Fibroblast of the aortic adventitia (primary cell): Measurements from ENCODE around the gene PIGN. TPM values are rescaled to one million over a fixed set of nuclear protein-coding genes. Genes with fewer than 3 reads are reported as not detected.

ENCODE experiments used
- DNase-seq: peaks from one replicate; pipeline ENCODE4 v3.0.0-alpha.2; 2010; ENCODE audit warnings: low read depth
- H3K4me3 ChIP-seq: 2 replicates; pipeline ENCODE4 v1.5.1; 2011; ENCODE audit warnings: low read depth, mild to moderate bottlenecking, control low read depth, low read length, moderate library complexity
- CTCF ChIP-seq: IDR thresholded peaks from 2 replicates; pipeline ENCODE4 v1.5.1; 2011; ENCODE audit warnings: mild to moderate bottlenecking, low read length, control low read depth, inconsistent platforms; ENCODE audit not compliant: insufficient read depth
- total RNA-seq: library from RNA; depleted of rRNA; stranded (reverse); fragments of >200 nt; gene quantifications from 2 replicates; pipeline ENCODE4 v1.2.3, GENCODE V29; 2012; ENCODE audit warnings: low replicate concordance

The PIGN gene
- total RNA-seq, 1 donor = 44.8 TPM

DNA sequence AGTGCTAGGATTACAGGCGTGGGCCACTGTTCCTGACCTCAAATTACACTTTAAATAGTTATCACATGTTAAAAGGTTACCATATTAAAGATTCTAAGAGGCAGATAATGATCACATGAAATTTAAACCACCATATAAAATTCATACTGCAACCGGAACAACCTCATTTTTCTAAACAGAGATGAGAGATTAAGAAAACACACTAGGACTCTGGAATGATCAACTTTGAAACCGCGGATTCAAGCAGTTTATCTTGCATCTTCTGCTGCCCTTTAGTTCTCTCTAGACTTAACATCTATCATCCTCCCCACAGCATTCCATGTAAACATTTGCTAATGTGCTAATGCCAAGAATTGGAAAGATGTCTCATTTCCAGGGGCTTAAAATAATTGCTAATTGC lies 115.8 kb downstream of the PIGN start:
- H3K4me3 ChIP-seq = no peak overlapping the region
- DNase-seq = no peak
- no peak for TF ChIP-seq CTCF

DNA sequence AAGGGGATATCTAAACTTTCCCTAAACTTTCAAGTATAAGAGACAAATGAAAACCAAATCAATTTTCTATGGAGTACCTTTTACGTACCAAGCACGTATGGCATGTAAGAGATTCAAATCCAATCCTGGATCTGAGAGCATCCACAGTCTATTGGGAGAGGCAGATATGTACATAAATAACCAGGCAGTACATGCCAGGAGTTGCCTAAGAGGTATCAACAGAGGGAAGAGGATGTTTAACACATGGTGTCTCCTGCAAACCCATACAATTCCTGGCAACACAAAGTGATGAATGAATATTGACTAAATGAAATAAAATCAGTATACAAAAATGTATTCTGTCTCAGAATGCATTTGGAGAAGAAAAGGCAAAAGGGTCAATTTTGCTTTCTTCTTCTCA lies 116.6 kb downstream of the PIGN start:
- H3K4me3 ChIP-seq = no peak overlapping the region
- no peak for TF ChIP-seq CTCF
- DNase-seq = no peak

GRCh38 chr18:62069556-62069955 lies 117.3 kb downstream of the PIGN start:
- no peak for DNase-seq
- TF ChIP-seq CTCF = no peak
- H3K4me3 ChIP-seq = no peak overlapping the region

DNA sequence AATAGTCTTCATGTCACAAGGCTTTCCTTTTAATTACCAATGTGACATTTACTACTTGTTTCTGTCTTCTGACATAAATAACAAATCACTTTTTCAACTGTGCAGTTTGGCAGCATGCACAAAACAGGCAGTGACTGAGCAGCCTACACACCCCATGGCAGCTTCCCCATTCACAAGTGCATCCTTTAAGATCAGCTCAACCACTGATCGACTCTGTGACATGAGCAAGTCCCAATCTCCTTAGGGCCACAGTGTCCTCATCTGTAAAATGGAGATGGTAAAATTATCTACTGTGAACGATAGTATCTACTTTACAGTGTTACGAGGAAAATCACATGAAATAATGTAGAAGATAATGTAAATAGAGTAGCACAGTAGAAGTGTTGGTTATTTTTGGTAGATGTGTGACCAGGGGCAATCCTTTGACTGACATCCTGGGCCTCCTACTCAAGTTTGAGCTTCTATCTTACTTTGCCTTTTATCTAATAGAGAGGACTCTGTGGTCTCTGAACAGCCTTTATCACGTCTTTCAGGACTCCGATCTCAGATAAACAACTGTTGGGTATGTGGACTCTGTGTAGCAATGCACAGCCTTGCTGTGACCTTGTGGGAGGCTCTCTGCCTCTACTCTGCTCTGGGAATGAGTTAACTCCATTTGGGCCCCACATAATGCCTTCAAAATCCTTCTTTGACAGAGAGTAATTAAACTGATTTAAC lies 120.6 kb downstream of the PIGN start:
- DNase-seq = no peak
- TF ChIP-seq CTCF = no peak
- no peak overlapping the region for H3K4me3 ChIP-seq

DNA sequence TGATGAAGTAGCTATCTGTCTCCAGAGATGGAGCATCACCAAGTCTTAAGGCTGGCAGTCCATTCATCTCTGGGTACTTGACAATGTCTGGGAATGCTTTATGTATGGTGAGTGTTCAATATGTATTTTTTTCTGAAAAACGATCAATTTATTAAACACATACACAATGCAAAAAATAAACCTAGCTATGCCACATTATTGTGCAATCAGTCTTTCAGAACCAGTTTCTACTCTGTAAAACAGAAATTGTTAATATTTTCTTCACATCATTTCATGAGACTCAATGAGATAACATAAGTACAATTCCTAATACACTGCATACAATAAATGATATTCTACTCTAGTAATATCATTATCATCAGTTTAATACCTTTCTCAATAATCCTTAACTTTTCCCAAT lies 122.5 kb downstream of the PIGN start:
- no peak overlapping the region for H3K4me3 ChIP-seq
- no peak for TF ChIP-seq CTCF
- DNase-seq = no peak

DNA sequence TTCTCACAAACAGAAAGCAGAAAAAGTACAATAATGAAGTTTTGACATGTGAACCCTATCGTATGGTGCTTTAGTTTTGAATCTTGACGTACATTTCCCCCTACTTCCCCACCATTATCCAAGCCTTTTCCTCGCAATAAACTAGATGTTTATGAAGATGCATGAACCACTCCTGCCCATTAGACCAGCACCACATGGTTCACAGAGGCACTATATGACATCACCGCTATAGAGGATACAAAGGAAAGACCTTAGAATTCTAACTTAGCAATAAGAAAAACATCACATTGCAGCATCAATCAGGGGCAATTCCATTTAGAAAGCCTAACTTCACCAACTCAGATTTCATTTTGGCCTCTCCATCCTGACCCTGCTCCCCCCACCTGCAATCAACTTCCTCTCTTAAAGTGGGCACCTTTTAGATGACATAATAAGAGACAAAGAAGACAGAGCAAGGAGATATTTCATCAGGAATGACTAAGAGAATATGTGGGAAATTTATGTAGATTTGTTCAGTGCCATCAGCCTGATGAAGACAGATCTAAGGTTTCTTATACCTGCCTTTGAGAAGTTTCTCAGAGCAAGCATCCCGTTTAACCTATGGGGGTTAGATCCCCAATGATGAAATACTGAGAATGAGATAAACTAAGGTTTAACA lies 124.9 kb downstream of the PIGN start:
- no peak for DNase-seq
- H3K4me3 ChIP-seq = no peak overlapping the region
- no peak for TF ChIP-seq CTCF
